Measurements from ENCODE around the gene VPS18.
A peak's percentile ranks its signal among the peaks of the same experiment; 100 is the strongest.

Gene VPS18

DNA sequence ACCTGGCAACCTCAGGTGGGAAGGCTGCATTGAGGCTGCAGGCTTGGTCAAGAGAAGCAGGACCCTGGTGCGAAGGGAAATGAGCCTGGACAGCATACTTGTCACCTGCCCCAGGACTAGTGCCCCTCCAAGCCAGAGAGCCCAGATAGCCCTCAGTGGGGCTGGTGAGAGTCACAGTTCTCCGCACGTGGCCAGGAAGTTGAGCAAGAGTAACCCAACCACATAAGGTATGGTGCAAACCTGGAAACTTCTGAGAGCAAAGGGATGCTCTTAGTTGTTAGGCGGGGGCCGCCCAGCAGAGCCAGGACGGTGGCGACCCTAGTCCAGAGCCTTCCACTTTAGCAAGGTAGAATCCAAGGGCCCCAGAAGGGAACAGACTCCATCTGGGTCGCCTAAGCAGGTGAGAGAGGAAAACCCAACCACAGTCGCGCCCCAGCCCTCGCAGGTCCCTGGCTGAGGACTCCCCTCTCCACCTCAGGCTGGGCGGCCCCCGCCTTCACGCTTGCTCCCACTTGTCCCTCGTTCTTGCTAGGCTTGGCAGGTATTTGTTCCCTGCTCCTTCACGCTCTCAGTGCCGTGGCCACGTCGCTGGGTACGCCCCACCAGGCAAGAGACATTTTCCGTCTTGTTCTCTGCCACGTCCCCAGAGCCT, 1.1 kb upstream of the VPS18 start:
- DNase-seq (ENCODE audit: low read depth, low spot score): no peak
- no peak overlapping the region for H3K4me3 ChIP-seq (ENCODE audit: low read length)

DNA sequence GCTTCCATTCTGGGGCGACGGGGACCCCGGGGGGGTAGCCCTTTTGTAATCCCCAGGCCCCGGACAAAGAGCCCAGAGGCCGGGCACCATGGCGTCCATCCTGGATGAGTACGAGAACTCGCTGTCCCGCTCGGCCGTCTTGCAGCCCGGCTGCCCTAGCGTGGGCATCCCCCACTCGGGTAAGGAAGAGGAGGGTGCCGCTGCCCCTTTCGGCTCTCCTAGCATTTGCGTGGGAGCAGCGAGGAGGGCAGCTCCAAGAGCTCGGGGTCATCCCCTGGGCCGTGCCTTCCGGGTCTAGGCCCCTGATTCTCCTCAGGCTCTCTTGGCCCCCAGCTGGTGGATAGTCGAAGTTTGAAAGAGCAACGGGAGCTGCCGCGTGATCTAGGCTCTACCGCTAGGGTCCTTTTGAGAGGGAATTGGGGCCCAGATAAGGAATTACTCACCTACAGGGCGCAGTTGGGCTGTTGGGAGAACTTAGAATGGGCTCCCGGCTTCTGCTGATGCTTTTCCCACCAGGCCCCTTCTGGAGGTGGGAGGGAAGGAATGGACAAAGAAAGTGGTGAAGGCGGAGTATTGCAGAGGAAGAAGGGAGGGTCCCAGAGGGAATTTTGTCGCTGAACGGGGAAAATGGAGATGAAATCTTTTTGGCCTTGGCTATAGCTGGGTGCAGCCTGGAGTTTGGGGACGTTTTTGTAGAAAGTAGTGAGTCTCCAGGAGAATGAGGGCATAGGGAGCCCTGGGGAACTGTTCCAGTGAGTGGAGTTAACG, 615 bp downstream of the VPS18 start:
- H3K4me3 ChIP-seq (ENCODE audit: low read length): peak overlapping the region; percentile 89
- peak; percentile 71 for DNase-seq (ENCODE audit: low read depth, low spot score)

DNA sequence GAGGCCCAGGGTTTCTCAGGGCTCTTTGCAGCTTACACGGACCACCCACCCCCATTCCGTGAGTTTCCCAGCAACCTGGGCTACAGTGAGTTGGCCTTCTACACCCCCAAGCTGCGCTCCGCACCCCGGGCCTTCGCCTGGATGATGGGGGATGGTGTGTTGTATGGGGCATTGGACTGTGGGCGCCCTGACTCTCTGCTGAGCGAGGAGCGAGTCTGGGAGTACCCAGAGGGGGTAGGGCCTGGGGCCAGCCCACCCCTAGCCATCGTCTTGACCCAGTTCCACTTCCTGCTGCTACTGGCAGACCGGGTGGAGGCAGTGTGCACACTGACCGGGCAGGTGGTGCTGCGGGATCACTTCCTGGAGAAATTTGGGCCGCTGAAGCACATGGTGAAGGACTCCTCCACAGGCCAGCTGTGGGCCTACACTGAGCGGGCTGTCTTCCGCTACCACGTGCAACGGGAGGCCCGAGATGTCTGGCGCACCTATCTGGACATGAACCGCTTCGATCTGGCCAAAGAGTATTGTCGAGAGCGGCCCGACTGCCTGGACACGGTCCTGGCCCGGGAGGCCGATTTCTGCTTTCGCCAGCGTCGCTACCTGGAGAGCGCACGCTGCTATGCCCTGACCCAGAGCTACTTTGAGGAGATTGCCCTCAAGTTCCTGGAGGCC, 5.4 kb downstream of the VPS18 start:
- no peak overlapping the region for H3K4me3 ChIP-seq (ENCODE audit: low read length)
- no peak for DNase-seq (ENCODE audit: low read depth, low spot score)

DNA sequence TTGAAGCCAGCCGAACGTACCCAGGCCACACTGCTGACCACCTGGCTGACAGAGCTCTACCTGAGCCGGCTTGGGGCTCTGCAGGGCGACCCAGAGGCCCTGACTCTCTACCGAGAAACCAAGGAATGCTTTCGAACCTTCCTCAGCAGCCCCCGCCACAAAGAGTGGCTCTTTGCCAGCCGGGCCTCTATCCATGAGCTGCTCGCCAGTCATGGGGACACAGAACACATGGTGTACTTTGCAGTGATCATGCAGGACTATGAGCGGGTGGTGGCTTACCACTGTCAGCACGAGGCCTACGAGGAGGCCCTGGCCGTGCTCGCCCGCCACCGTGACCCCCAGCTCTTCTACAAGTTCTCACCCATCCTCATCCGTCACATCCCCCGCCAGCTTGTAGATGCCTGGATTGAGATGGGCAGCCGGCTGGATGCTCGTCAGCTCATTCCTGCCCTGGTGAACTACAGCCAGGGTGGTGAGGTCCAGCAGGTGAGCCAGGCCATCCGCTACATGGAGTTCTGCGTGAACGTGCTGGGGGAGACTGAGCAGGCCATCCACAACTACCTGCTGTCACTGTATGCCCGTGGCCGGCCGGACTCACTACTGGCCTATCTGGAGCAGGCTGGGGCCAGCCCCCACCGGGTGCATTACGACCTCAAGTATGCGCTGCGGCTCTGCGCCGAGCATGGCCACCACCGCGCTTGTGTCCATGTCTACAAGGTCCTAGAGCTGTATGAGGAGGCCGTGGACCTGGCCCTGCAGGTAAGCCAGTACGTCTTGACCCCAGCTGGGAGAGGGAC, 6.2 kb downstream of the VPS18 start:
- DNase-seq (ENCODE audit: low read depth, low spot score): no peak
- no peak overlapping the region for H3K4me3 ChIP-seq (ENCODE audit: low read length)

DNA sequence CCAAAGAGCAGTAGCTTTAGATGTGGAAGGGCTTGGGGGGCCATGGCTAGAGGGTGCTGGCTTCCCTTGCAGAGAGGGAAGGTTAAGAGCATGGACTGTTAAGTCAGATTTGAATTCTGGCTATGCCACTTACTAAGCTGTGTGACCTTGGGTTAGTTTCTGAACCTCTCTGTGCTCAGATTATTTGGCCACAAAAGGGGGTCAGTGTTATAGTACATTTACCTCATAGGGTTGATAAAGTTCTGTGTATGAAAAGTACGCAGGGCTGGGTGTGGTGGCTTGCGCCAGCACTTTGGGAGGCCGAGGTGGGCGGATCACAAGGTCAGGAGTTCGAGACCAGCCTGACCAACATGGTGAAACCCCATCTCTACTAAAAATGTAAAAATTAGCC, 6.8 kb downstream of the VPS18 start:
- DNase-seq (ENCODE audit: low read depth, low spot score): no peak
- no peak overlapping the region for H3K4me3 ChIP-seq (ENCODE audit: low read length)

DNA sequence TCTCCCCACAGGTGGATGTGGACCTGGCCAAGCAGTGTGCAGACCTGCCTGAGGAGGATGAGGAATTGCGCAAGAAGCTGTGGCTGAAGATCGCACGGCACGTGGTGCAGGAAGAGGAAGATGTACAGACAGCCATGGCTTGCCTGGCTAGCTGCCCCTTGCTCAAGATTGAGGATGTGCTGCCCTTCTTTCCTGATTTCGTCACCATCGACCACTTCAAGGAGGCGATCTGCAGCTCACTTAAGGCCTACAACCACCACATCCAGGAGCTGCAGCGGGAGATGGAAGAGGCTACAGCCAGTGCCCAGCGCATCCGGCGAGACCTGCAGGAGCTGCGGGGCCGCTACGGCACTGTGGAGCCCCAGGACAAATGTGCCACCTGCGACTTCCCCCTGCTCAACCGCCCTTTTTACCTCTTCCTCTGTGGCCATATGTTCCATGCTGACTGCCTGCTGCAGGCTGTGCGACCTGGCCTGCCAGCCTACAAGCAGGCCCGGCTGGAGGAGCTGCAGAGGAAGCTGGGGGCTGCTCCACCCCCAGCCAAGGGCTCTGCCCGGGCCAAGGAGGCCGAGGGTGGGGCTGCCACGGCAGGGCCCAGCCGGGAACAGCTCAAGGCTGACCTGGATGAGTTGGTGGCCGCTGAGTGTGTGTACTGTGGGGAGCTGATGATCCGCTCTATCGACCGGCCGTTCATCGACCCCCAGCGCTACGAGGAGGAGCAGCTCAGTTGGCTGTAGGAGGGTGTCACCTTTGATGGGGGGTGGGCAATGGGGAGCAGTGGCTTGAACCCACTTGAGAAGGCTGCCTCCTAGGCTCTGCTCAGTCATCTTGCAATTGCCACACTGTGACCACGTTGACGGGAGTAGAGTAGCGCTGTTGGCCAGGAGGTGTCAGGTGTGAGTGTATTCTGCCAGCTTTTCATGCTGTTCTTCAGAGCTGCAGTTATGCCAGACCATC, 8.6 kb downstream of the VPS18 start:
- H3K4me3 ChIP-seq (ENCODE audit: low read length): peak overlapping the region; percentile 32
- DNase-seq (ENCODE audit: low read depth, low spot score): peak; percentile 80

DNA sequence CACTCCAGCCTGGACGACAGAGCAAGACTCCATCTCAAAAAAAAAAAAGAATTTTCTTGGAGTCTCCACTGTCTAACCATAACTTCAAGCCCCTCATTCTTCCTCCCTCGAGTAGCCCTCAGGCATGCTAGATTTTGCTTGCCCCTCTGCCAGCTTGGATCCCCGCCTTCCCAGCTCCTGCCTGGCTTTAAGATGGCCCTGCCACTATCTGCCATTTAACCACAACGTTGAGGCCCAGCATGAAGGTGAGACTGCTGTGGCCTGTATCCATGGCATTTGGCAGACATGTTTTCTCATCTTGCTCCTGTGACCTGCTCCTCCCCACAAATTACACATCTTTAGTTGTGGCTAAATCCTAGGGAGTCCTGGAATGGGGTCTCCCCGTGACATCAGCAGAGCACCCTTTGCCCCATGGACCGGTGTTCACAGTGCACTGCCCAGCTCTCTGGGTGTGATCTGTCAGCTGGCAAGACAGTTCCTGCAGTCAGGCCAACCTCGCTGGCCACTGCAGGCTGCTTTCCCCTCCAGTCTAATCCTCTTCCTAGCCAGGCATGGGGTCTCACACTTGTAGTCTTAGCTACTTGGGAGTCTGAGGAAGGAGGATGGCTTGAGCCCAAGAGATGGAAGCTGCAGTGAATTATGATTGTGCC, 10.4 kb downstream of the VPS18 start:
- DNase-seq (ENCODE audit: low read depth, low spot score): no peak
- H3K4me3 ChIP-seq (ENCODE audit: low read length): no peak overlapping the region

DNA sequence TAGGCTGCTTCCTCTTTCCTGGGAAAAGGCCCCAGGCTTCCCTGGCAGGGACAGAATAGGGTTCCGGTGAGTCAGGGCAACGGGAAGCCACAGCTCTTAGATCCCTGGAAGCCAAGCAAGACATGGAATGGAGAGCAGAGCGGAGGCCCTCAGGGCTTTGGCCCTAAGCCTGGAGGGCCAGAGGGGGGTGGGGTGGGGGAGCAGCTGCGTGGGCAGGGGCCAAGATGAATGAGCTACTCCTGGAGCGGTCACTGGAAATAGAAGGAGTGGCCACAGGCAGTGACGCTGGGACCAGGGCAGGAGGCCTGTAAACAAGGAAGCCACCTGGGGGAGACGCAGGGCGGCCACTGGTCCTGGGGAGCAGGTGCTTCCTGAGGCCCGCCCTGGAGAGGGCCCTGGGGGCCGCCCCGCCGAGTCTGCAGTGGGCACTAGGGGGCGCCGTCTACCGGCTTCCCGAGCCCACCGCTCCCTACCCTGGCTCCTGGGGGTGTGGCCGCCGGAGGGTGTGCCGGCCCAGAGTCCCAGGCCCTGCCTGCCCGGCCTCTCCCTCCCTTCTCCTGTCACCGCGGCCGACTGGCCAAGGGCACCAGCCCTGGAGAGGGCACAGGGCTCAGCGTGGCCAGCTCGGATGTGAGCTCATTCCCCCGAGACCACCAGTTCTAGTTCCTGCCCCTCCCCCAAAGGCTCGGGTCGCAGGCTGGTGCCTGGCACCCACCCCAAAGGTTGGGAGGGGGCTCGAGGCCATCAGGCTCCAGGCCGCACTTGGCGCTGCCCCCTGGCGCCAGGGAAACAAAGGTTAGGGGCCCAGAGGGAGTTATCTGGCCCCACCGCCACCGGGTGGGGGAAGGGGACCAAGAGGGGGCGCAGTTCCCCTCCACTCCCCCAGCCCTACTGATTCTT, 12.1 kb downstream of the VPS18 start:
- peak overlapping the region; percentile 68 for H3K4me3 ChIP-seq (ENCODE audit: low read length)
- peak; percentile 60 for DNase-seq (ENCODE audit: low read depth, low spot score)

DNA sequence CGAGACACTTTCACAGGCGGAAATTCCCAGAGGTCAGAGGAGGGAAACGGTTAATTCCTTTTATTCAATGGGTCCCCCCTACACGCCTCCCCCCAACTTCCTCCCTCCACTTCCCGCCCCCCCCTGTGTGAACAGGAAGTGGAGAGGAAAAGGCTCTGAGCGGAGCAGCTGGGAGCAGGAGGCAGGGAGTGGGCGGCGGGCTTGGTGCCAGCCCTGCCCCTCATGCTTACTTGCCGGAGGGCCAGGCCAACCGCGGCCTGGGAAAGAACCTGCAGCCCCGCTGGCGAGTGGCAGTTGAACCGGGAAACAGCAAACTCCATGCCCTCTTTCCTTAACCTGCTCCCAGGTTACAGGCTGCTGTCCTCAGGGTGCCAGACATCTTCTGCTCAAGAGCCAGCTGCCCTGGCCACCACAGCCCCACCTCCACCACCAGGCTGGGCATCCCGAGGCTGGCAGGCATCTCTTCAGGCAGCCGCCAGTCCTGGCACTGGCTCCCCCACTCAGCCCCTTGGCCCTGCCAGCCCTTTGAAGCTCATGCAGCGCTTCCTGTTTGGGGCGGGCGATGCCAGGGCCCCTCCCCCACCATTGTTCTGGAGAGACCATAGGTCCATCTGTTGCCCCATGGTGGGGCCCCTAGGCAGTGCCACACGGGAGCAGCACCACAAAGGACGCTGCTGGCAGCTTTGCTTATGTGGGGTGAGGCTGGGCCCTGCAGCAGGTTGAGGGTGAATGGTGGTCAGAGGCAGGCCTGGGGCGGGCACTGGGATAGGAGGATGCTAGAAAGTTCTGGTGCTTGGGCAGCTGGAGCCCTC, 12.9 kb downstream of the VPS18 start:
- peak; percentile 66 for DNase-seq (ENCODE audit: low read depth, low spot score)
- H3K4me3 ChIP-seq (ENCODE audit: low read length): peak overlapping the region; percentile 68

DNA sequence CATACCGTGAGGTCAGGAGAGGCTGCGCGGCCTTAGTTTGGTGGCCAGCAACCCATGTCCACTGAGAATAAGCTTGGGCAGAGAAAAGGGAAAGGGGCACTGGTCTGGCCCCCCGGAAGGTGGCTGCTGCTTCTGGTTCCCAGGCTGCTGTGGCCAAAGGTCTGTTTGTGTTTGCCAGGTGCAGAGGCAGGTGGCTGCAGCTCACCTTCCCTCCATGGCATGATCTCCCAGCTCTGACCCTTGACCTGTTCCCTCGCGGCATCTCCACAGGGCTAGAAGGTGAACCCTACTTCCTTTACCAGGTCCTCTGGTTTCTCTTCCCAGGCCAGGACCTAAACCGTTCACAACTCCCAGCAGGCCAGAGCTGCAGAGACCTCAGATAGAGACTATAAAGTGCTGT, 13.8 kb downstream of the VPS18 start:
- no peak overlapping the region for H3K4me3 ChIP-seq (ENCODE audit: low read length)
- no peak for DNase-seq (ENCODE audit: low read depth, low spot score)

DNA sequence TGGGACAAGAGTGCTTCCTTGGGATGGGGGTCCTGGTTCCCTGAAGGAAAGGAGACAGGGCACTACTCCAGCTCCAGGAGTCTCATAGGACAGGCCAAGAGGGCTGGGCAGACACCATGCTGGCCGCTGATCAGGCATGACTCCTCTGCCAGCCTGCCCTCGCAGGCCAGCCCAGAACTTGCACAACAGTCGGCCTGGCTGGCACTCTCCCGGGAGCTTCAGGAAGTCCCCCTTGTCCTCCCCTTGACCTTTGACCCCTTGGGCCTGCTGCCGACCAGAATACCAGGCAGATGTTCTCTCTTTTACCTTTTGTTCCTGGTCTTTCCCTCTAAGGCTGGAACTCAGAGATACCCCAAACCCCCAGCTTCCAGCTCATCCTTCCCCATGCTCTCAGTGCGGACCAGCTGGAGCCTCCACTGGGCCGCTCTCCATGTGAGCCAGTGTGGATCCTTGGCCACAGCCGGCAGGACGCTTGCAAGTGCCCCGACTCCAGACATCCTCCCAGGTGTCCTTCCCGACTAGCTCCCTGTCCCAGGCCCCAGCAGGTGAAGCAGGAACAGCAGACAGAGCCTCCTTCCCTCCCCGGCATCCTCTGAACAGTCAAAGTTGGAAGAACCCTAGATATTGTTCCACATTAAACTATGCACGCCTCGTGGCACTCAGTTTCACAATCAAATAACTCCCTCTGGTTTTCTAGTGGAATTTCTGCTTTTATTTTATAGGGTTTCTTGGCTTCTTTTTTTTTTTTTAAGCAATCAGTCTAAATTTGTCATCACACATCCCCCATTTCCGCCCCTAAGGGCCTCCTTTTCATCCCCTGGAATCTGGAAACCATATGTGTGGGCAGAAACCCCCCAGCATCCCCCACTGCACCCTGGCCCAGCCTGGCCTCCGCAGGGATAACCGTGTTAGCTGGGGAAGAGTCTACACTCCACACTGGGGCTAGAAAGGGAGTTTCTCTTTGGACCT, 15.7 kb downstream of the VPS18 start:
- DNase-seq (ENCODE audit: low read depth, low spot score): no peak
- no peak overlapping the region for H3K4me3 ChIP-seq (ENCODE audit: low read length)

DNA sequence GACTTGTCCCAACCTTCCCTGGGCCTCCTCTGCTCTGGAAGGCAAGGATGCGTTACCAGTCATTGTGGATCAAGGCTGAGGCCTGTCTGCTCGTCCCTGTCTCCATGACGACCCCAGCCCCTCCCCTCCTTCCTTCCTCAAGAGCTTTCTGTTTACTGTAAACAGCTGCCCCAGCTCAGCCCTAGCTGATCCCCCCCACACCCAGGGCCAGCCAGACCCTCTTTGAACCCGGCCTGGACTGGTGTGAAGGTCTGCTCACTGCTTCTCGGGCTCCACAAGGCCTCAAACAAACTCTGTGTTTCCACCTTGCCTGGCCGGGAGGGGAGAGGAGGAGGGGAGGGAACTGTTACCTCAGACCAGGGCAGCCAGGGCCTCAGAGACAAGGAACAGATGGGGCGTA, 16.9 kb downstream of the VPS18 start:
- H3K4me3 ChIP-seq (ENCODE audit: low read length): no peak overlapping the region
- DNase-seq (ENCODE audit: low read depth, low spot score): no peak

DNA sequence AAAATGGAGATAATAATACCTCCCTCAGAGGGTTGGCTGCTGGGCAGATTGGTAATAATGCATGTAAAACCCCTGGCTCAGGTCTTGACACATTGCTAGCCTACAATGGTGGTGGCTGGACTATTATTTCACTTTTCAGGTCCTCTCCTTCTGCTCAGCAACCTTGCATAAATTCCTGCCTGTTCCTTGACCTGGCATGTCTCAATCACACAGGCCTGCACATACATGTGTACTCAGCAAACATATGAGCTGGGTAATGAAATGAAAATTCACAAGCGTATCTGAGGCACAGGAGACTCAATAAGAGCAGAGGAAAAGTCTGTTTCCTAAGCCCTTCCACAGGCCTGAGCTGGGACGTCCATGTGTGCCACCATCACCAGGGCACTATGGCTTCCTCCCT, 17.4 kb downstream of the VPS18 start:
- H3K4me3 ChIP-seq (ENCODE audit: low read length): no peak overlapping the region
- DNase-seq (ENCODE audit: low read depth, low spot score): no peak

DNA sequence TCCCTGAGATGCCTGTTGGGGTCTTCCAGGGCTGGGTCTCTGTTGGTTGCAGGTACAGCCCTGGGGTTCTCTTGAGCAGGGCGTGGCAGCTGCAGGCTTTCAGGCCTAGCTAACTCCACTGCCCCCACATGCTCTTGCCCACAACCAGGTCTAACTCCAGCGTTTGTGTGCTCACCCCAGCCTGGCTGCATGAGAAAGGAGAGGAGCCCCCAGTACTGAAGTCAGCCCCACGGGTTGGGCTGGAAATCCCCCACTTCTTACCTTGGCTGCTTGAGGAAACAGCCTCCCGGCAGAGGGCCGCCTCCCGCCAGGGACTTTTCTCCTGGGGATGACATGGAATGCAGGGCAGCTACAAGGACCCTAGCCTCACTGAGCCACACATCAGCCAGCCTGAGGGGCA, 18.2 kb downstream of the VPS18 start:
- no peak for DNase-seq (ENCODE audit: low read depth, low spot score)
- H3K4me3 ChIP-seq (ENCODE audit: low read length): no peak overlapping the region

DNA sequence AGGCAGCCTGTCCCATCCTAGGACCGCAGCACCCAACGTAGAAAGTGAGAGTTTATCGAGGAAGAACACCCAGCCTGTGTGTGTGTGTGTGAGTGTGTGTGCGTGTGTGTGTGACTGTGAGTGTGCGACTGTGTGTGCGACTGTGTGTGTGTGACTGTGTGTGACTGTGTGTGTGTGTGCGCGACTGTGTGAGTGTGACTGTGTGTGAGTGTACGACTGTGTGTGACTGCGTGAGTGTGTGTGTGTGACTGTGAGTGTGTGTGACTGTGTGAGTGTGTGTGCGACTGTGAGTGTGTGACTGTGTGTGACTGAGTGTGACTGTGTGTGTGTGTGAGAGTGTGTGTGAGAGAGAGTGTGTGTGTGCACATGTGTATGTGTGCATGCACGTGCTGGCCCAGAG, 19.8 kb downstream of the VPS18 start:
- no peak overlapping the region for H3K4me3 ChIP-seq (ENCODE audit: low read length)
- no peak for DNase-seq (ENCODE audit: low read depth, low spot score)
